Activated CD4-positive, alpha-beta T cell treated with anti-CD3 and anti-CD28 coated beads, Interleukin-2, amount 10 ng/mL, durations not matched to agents 24 days and 14 days (primary cell): ENCODE measurements around the gene TTBK2. TPM values are rescaled to one million over a fixed set of nuclear protein-coding genes. Genes with fewer than 3 reads are reported as not detected.

Source experiments
- DNase-seq: peaks from one replicate; pipeline ENCODE4 v3.0.0; 2022
- H3K27ac Mint-ChIP-seq: one replicate; pipeline ENCODE4 v1.8.0; 2022; ENCODE audit warnings: mild to moderate bottlenecking, mixed read lengths
- H3K27me3 Mint-ChIP-seq: one replicate; pipeline ENCODE4 v1.8.0; 2022; ENCODE audit warnings: mixed read lengths
- H3K36me3 Mint-ChIP-seq: one replicate; pipeline ENCODE4 v1.8.0; 2022; ENCODE audit warnings: low read depth, mild to moderate bottlenecking, mixed read lengths
- H3K4me1 Mint-ChIP-seq: one replicate; pipeline ENCODE4 v1.8.0; 2021; ENCODE audit warnings: mixed read lengths
- H3K4me3 Mint-ChIP-seq: one replicate; pipeline ENCODE4 v1.8.0; 2022; ENCODE audit warnings: mild to moderate bottlenecking, moderate library complexity, mixed read lengths
- H3K9me3 Mint-ChIP-seq: one replicate; pipeline ENCODE4 v1.8.0; 2021; ENCODE audit warnings: mixed read lengths
- intact Hi-C: fragments of 100-400 bp; cut with micrococcal nuclease; formaldehyde crosslinking; loops from one replicate; pipeline ENCODE4 v1.15.1; 2023
- total RNA-seq: library from RNA; stranded (reverse); gene quantifications from 2 replicates; pipeline ENCODE4 v1.2.3, GENCODE V29; 2022

TTBK2 gene
- total RNA-seq, 1 donor from 2014 or later, result 11.3 TPM

- intact Hi-C loops, result no loop called here
- Mint-ChIP-seq H3K36me3 (peaks cover 62% of the 10 kb centered on the region), H3K9me3 (no peaks in the 10 kb centered on the region), H3K4me3 (no peak overlapping the region), H3K27ac (no peak overlapping the region), H3K27me3 (no peaks in the 10 kb centered on the region), H3K4me1 (peaks cover 2% of the 10 kb centered on the region)
- DNase-seq, result no peak
Measured at GRCh38 chr15:42729409-42729808, 191.2 kb downstream of the TTBK2 start.

DNA sequence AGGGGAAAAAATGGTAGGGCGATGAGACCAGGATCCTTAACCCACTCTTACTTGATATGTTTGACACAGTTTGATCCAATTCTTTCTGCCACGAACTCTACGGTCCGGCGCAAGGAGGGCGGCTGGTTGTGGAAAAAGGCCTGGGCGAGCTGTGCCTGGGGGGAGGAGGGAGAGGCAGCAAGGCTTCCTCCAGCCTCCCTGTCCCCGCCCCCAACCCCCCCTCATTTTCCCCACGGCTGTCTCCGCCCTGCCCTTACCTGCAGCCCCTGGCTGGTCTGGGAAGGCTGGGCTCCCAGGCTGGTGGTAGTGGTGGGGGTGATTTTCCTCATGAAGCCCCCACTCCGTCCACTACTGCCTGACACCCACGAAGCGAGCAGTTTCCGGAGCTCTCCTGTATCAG, 191.6 kb downstream of the TTBK2 start:
- H3K4me1 Mint-ChIP-seq, result no peaks in the 10 kb centered on the region
- intact Hi-C loops, result no loop called here
- no peak for DNase-seq
- H3K27me3 Mint-ChIP-seq, result no peaks in the 10 kb centered on the region
- H3K36me3 Mint-ChIP-seq, result peaks cover 62% of the 10 kb centered on the region
- H3K4me3 Mint-ChIP-seq, result no peak overlapping the region
- no peaks in the 10 kb centered on the region for H3K9me3 Mint-ChIP-seq
- H3K27ac Mint-ChIP-seq, result no peak overlapping the region

DNA sequence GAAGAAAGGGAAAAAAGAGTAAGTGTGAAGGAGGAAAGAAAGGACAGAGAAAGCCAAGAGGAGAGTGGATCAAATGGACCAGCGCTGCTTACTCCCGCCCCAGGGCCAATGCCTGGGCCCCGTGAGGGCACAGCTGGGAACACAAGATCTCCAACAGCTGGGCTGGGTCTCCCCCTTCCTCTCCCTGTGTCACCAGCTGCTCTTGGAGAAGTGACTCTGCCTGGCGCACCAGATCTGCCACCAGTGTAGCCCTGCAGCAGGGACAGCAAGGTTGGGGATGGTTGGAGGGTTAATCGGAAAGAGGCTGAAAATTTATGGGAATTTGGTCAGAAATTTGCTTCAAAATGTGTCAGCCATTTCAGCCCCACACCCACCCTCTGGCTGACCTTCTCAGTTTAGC, 192.0 kb downstream of the TTBK2 start:
- intact Hi-C loops, result no loop called here
- H3K36me3 Mint-ChIP-seq, result peaks cover 61% of the 10 kb centered on the region
- DNase-seq, result no peak

DNA sequence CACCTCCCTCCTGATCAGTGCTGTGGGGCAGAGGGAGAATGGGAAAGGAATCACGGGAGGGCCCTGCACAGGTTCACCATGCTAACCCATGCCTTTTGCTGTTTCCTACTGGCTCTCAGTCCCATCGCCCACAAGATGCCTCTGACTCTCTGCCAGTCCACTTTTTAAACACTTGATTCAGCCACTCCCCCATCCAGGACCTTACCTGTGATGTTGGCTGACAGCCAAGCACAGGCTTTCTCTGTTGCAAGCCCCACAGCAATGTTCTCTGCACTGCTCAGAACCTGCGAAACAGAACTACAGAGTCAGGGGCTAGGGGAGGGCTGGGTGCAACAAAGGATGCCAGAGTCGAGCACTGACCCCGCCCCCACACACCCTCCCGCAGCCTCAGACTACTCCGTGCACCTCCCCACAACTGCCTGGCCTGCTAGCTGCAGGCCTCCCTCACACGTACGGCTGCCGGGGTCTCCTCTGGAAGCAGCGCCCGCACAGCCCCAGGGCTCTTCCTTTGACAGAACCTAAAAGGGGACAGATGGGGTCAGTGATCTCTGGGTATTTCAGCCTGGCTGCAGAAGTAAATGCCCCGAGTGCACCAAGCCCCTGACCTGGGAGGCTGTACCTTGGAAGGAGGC, 192.7 kb downstream of the TTBK2 start:
- Mint-ChIP-seq H3K9me3 (no peaks in the 10 kb centered on the region), H3K36me3 (peaks cover 58% of the 10 kb centered on the region), H3K27me3 (no peaks in the 10 kb centered on the region), H3K4me1 (no peaks in the 10 kb centered on the region), H3K4me3 (no peak overlapping the region), H3K27ac (no peak overlapping the region)
- intact Hi-C loops, result no loop called here
- no peak for DNase-seq

More for the DNA sequence above, 192.0 kb downstream of the TTBK2 start:
- Mint-ChIP-seq H3K4me1 (no peaks in the 10 kb centered on the region), H3K27me3 (no peaks in the 10 kb centered on the region), H3K9me3 (no peaks in the 10 kb centered on the region), H3K27ac (no peak overlapping the region), H3K4me3 (no peak overlapping the region)

- no peak for DNase-seq
- Mint-ChIP-seq H3K4me1 (no peaks in the 10 kb centered on the region), H3K4me3 (no peak overlapping the region), H3K27me3 (no peaks in the 10 kb centered on the region), H3K36me3 (peaks cover 44% of the 10 kb centered on the region), H3K9me3 (no peaks in the 10 kb centered on the region), H3K27ac (no peak overlapping the region)
- intact Hi-C loops, result no loop called here
Measured at GRCh38 chr15:42726114-42726513, 194.5 kb downstream of the TTBK2 start.

- intact Hi-C loops, result no loop called here
- Mint-ChIP-seq H3K27me3 (no peaks in the 10 kb centered on the region), H3K4me1 (no peaks in the 10 kb centered on the region), H3K27ac (no peak overlapping the region), H3K36me3 (peaks cover 42% of the 10 kb centered on the region), H3K9me3 (no peaks in the 10 kb centered on the region), H3K4me3 (no peak overlapping the region)
- no peak for DNase-seq
Measured at GRCh38 chr15:42725331-42725903, 195.2 kb downstream of the TTBK2 start.

GRCh38 chr15:42724276-42724675, 196.3 kb downstream of the TTBK2 start:
- no peak overlapping the region for H3K4me3 Mint-ChIP-seq
- no peaks in the 10 kb centered on the region for H3K9me3 Mint-ChIP-seq
- H3K36me3 Mint-ChIP-seq, result peaks cover 46% of the 10 kb centered on the region
- no peak for DNase-seq
- no peaks in the 10 kb centered on the region for H3K27me3 Mint-ChIP-seq
- H3K4me1 Mint-ChIP-seq, result no peaks in the 10 kb centered on the region
- no peak overlapping the region for H3K27ac Mint-ChIP-seq
- intact Hi-C loops, result no loop called here

DNA sequence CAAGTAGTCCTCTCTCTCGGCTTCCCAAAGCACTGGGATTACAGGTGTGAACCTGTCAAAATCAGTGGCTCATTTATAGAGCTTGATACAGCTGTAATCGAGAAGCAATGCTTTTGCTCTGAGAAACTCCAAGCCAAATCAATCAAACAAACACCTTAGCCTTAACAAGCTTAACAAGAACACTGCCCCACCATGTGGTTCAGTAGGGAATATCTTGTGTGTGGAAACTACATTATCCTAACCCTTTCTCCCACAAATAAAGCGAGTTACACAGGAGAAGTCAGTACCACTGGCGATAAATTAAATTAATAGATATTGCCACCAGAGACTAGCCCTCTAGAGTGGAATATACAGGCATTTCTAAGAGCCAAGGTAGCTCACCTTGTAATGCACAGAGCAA, 197.5 kb downstream of the TTBK2 start:
- intact Hi-C loops, result no loop called here
- peaks cover 47% of the 10 kb centered on the region for H3K36me3 Mint-ChIP-seq
- H3K4me3 Mint-ChIP-seq, result no peak overlapping the region
- H3K4me1 Mint-ChIP-seq, result no peaks in the 10 kb centered on the region
- no peak for DNase-seq
- H3K27ac Mint-ChIP-seq, result no peak overlapping the region
- no peaks in the 10 kb centered on the region for H3K9me3 Mint-ChIP-seq
- H3K27me3 Mint-ChIP-seq, result no peaks in the 10 kb centered on the region

GRCh38 chr15:42721916-42722315, 198.7 kb downstream of the TTBK2 start:
- no peaks in the 10 kb centered on the region for H3K4me1 Mint-ChIP-seq
- peaks cover 37% of the 10 kb centered on the region for H3K36me3 Mint-ChIP-seq
- H3K27ac Mint-ChIP-seq, result no peak overlapping the region
- H3K27me3 Mint-ChIP-seq, result no peaks in the 10 kb centered on the region
- no peaks in the 10 kb centered on the region for H3K9me3 Mint-ChIP-seq
- intact Hi-C loops, result no loop called here
- DNase-seq, result no peak
- H3K4me3 Mint-ChIP-seq, result no peak overlapping the region

- intact Hi-C loops, result no loop called here
- no peak for DNase-seq
- H3K4me3 Mint-ChIP-seq, result no peak overlapping the region
- no peaks in the 10 kb centered on the region for H3K9me3 Mint-ChIP-seq
- no peak overlapping the region for H3K27ac Mint-ChIP-seq
- H3K36me3 Mint-ChIP-seq, result peaks cover 33% of the 10 kb centered on the region
- no peaks in the 10 kb centered on the region for H3K27me3 Mint-ChIP-seq
- H3K4me1 Mint-ChIP-seq, result no peaks in the 10 kb centered on the region
Measured at GRCh38 chr15:42721016-42721415, 199.6 kb downstream of the TTBK2 start.

DNA sequence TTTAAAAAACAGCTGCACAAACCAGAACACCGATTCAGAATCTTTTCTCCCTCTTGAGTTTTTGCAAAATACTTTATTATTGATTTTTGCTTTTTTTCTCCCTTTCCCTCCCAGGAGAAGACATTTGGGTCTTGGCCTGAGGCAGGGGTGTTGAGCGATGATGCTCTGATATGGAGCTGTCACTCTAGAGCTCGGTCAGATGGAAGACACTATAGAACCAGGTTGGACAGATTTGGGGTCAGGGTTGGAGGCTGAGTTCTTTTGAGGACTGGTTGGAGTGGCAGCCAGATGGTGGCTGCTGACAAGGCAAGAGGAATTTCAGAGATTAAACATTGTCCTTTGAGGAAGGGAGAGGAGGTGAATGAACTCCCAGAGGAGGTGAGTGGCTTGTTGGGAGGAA, 200.5 kb downstream of the TTBK2 start:
- H3K4me3 Mint-ChIP-seq, result no peak overlapping the region
- peaks cover 27% of the 10 kb centered on the region for H3K36me3 Mint-ChIP-seq
- intact Hi-C loops, result no loop called here

GRCh38 chr15:42719043-42719442, 201.5 kb downstream of the TTBK2 start:
- no peak overlapping the region for H3K4me3 Mint-ChIP-seq
- intact Hi-C loops, result no loop called here
- no peaks in the 10 kb centered on the region for H3K9me3 Mint-ChIP-seq
- no peak for DNase-seq
- H3K4me1 Mint-ChIP-seq, result no peaks in the 10 kb centered on the region
- no peaks in the 10 kb centered on the region for H3K27me3 Mint-ChIP-seq
- H3K36me3 Mint-ChIP-seq, result peaks cover 19% of the 10 kb centered on the region
- H3K27ac Mint-ChIP-seq, result no peak overlapping the region

More for the DNA sequence above, 200.5 kb downstream of the TTBK2 start:
- Mint-ChIP-seq H3K4me1 (no peaks in the 10 kb centered on the region), H3K27ac (no peak overlapping the region), H3K9me3 (no peaks in the 10 kb centered on the region), H3K27me3 (no peaks in the 10 kb centered on the region)
- DNase-seq, result no peak

DNA sequence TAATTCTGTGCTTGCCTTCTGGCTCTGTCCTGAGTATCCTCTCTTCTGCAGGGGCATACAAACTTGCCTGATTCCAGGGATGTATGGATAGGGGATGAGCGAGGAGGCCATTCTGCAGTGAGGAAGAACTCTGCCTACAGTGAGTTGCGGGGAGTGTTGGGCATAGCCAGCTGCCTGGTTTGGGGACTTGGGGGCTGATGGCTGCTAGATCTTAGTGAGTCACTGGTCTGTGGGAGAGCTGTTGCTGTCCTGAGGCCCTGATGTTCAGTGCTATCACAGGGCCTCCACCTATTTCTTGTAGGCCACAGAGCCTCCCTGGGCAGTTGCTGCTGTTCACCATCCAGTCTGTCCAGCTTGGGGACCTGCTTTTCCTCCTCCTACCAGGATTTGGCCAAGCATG, 204.0 kb downstream of the TTBK2 start:
- intact Hi-C loops, result no loop called here
- no peak for DNase-seq
- no peaks in the 10 kb centered on the region for H3K27me3 Mint-ChIP-seq
- H3K27ac Mint-ChIP-seq, result no peak overlapping the region
- no peaks in the 10 kb centered on the region for H3K9me3 Mint-ChIP-seq
- H3K4me1 Mint-ChIP-seq, result no peaks in the 10 kb centered on the region
- H3K4me3 Mint-ChIP-seq, result no peak overlapping the region
- H3K36me3 Mint-ChIP-seq, result peaks cover 14% of the 10 kb centered on the region

DNA sequence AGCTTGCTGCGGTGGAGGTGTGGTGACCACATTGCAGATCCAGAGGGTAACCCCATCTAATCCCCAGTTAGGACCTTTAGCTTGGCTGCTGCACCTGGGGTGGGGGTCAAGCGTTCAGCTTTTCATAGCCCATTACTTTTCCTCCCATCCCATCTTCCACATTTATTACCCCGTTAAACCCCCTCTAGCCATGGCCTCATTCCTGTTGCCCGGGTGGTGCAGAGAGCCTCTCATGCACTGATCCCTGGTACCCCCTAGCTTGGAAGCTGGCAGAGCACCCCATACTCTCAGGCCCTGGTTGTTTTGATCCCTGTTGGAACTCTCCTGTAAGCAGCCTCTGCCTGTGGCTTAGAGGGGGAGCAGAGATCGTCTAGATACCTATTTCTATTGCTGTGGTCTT, 204.5 kb downstream of the TTBK2 start:
- intact Hi-C loops, result no loop called here
- Mint-ChIP-seq H3K9me3 (no peaks in the 10 kb centered on the region), H3K4me1 (no peaks in the 10 kb centered on the region), H3K4me3 (no peak overlapping the region), H3K27ac (no peak overlapping the region), H3K36me3 (peaks cover 14% of the 10 kb centered on the region), H3K27me3 (no peaks in the 10 kb centered on the region)
- no peak for DNase-seq

- Mint-ChIP-seq H3K27ac (no peak overlapping the region), H3K36me3 (no peaks in the 10 kb centered on the region), H3K27me3 (no peaks in the 10 kb centered on the region), H3K4me1 (peaks cover 4% of the 10 kb centered on the region), H3K4me3 (no peak overlapping the region), H3K9me3 (no peaks in the 10 kb centered on the region)
- intact Hi-C loops, result no loop called here
- DNase-seq, result no peak
Measured at GRCh38 chr15:42712584-42712983, 208.0 kb downstream of the TTBK2 start.
